ENCODE measurements around the gene PARN. TPM values are rescaled to one million over a fixed set of nuclear protein-coding genes. Genes with fewer than 3 reads are reported as not detected.

The PARN gene
- total RNA-seq, 5 donors from 2014 or later (not counting 1 experiment from before 2014, with no cell fraction given): 34.4 to 42.7 (median 38.4) TPM

DNA sequence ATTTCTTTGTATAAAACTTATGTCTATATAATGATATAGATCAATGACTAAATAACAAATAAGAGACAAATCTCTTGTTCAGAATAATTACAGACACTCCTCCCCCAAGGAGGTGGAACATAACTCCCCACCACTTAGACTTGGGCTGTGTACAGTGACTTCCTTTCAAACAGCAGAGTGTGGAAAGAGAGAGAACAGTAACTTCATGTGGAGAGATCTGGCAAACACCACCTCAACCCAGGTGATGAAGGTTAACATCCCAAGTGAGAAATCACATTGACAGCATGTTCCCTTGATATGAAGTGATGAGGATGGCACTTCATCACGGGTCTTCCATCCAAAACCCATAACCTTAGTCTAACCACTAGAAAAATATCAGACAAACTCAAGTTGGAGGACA, 169.3 kb downstream of the PARN start:
- H3K4me1 Mint-ChIP-seq: peaks cover 0 to 22% (median 2%) of the 10 kb centered on the region in 3 donors
- ChIA-PET POLR2A (no interaction called here), CTCF (no interaction called here)
- WGBS (ENCODE audit: insufficient coverage): no CpG with 5 or more reads among the region's 1 CpG
- no peaks in the 10 kb centered on the region for H3K27me3 Mint-ChIP-seq
- H3K4me3 Mint-ChIP-seq: no peak overlapping the region
- H3K9me3 ChIP-seq: no peaks in the 10 kb centered on the region
- no peak overlapping the region for H3K27ac ChIP-seq (ENCODE audit: low read length)
- peaks cover 64% of the 10 kb centered on the region for H3K36me3 Mint-ChIP-seq
- H3K9me3 Mint-ChIP-seq: peaks cover 0 to 5% (median 4%) of the 10 kb centered on the region in 3 donors
- no peaks in the 10 kb centered on the region for H3K4me1 ChIP-seq (ENCODE audit: control insufficient read depth in 1 of 2, extremely low read depth in 1 of 2, insufficient read depth in 2 of 2, low read length in 2 of 2)
- no peak for DNase-seq
- H3K4me3 ChIP-seq (ENCODE audit: control insufficient read depth in 1 of 2, extremely low read depth in 1 of 2, low read length in 1 of 2): no peak overlapping the region
- no peak overlapping the region for H3K27ac Mint-ChIP-seq
- ATAC-seq (replicated peaks in 1 of 4): no peak
- H3K36me3 ChIP-seq (ENCODE audit: control insufficient read depth in 2 of 2, extremely low read depth in 1 of 2, insufficient read depth in 1 of 2, low read length in 1 of 2): peaks cover 4 to 7% of the 10 kb centered on the region in 2 donors
- H3K27me3 ChIP-seq (replicated peaks in 1 of 2; ENCODE audit: control insufficient read depth in 2 of 2, extremely low read depth in 1 of 2, insufficient read depth in 2 of 2, low read length in 1 of 2): no peaks in the 10 kb centered on the region

DNA sequence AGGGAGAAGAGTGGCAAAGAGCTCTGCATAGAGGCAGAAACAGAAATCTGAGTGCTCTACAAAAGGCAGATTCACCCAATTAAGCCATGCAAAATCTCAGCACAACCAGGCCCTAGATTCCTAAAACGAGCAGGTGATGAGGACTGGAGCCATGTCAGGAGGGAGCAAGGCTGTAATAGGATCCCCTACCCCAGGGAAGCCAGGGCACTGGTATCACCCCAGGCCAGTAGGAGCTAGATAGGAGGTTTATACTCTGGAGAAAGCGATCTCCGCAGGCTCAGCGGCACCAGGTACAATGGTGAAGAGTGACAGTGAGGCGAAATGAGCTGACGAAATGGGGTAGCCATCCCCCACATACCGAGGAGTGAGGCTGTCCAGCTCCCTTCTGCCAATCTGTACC, 171.5 kb downstream of the PARN start:
- no peaks in the 10 kb centered on the region for H3K9me3 ChIP-seq
- POLR2A ChIA-PET: no interaction called here
- H3K4me3 Mint-ChIP-seq: no peak overlapping the region
- H3K36me3 ChIP-seq (ENCODE audit: control insufficient read depth in 2 of 2, extremely low read depth in 1 of 2, insufficient read depth in 1 of 2, low read length in 1 of 2): peaks cover 4 to 7% of the 10 kb centered on the region in 2 donors
- H3K9me3 Mint-ChIP-seq: no peaks in the 10 kb centered on the region
- H3K27me3 Mint-ChIP-seq: no peaks in the 10 kb centered on the region
- DNase-seq (no peak), ATAC-seq (replicated peaks in 1 of 4) (no peak)
- H3K27ac ChIP-seq (ENCODE audit: low read length): no peak overlapping the region
- peaks cover 50% of the 10 kb centered on the region for H3K36me3 Mint-ChIP-seq
- no peaks in the 10 kb centered on the region for H3K27me3 ChIP-seq (replicated peaks in 1 of 2; ENCODE audit: control insufficient read depth in 2 of 2, extremely low read depth in 1 of 2, insufficient read depth in 2 of 2, low read length in 1 of 2)
- H3K4me1 ChIP-seq (ENCODE audit: control insufficient read depth in 1 of 2, extremely low read depth in 1 of 2, insufficient read depth in 2 of 2, low read length in 2 of 2): no peaks in the 10 kb centered on the region
- H3K4me3 ChIP-seq (ENCODE audit: control insufficient read depth in 1 of 2, extremely low read depth in 1 of 2, low read length in 1 of 2): no peak overlapping the region
- WGBS (ENCODE audit: insufficient coverage): 96% methylated on average over 3 of the region's 7 CpGs
- CTCF ChIA-PET: interaction anchor here in 1 of 2 donors (0.6 kb wide), 1 partner anchor 42 kb away, joined by 3 read pairs; no protein-coding TSS in a partner anchor
- peaks cover 0 to 22% (median 2%) of the 10 kb centered on the region in 3 donors for H3K4me1 Mint-ChIP-seq
- H3K27ac Mint-ChIP-seq: no peak overlapping the region

DNA sequence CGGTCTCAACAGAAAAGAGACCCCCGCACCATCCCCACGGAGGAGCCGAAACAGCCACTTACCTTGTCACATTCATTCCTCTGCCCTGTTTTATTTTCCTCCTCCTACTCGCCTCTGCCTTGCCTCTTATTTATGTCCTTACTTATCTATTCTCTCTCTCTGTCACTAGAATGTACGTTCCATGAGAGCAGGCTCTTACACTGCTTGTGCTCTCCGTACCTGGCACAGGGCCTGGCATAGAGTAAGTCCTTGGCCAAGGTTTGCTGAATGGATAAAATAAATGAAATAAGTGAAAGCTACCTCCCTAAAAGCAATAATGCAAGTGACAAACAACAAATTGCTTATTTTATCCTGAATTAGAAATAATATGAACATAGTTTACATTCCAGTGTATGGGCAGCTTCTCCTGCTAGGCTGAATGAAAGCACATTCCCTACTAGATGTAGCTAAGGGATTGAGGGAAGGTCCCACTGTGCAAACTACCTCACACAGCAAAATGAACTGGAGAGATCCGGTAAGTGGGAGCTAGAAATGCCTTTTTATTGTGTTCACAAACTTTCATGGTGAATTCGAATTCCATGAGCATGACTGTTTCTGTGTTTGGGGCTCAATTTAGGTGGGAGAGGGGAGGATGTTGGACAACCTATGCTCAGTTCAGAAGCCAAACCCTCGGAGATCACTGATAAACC, 173.1 kb downstream of the PARN start:
- H3K4me3 Mint-ChIP-seq: no peak overlapping the region
- H3K9me3 Mint-ChIP-seq: no peaks in the 10 kb centered on the region
- no peak for DNase-seq
- Histone ChIP-seq H3K27me3 (replicated peaks in 1 of 2; ENCODE audit: control insufficient read depth in 2 of 2, extremely low read depth in 1 of 2, insufficient read depth in 2 of 2, low read length in 1 of 2) (no peaks in the 10 kb centered on the region), H3K27ac (ENCODE audit: low read length) (no peak overlapping the region), H3K4me3 (ENCODE audit: control insufficient read depth in 1 of 2, extremely low read depth in 1 of 2, low read length in 1 of 2) (no peak overlapping the region), H3K4me1 (ENCODE audit: control insufficient read depth in 1 of 2, extremely low read depth in 1 of 2, insufficient read depth in 2 of 2, low read length in 2 of 2) (no peaks in the 10 kb centered on the region), H3K9me3 (no peaks in the 10 kb centered on the region), H3K36me3 (ENCODE audit: control insufficient read depth in 2 of 2, extremely low read depth in 1 of 2, insufficient read depth in 1 of 2, low read length in 1 of 2) (peaks cover 4 to 7% of the 10 kb centered on the region in 2 donors)
- no peak overlapping the region for H3K27ac Mint-ChIP-seq
- CTCF ChIA-PET: no interaction called here
- H3K36me3 Mint-ChIP-seq: peaks cover 36% of the 10 kb centered on the region
- POLR2A ChIA-PET: no interaction called here
- 97% methylated on average over 5 of the region's 10 CpGs for WGBS (ENCODE audit: insufficient coverage)
- peaks cover 0 to 13% (median 0%) of the 10 kb centered on the region in 3 donors for H3K4me1 Mint-ChIP-seq
- H3K27me3 Mint-ChIP-seq: no peaks in the 10 kb centered on the region
- ATAC-seq (replicated peaks in 1 of 4): no peak

DNA sequence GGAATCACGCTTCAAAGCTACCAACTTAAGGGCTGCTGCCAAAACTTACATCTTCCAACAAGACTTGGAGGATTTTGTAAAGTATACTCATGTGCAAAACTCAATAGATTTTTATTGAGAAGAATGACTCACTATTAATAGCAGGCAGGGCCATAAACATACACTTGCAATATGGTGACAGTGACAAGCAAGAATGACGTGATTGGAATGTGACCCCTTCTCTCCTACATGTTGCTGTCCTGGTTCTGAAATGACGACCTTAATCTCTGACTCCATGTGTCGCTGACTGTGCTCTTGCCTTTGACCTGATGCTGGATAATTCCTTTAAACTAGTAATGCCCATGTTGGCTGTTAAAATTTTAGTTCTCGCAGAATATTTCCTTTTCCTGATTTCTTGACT, 174.5 kb downstream of the PARN start:
- Mint-ChIP-seq H3K9me3 (no peaks in the 10 kb centered on the region), H3K36me3 (peaks cover 22% of the 10 kb centered on the region), H3K4me3 (no peak overlapping the region), H3K27ac (no peak overlapping the region), H3K4me1 (peaks cover 0 to 11% (median 0%) of the 10 kb centered on the region in 3 donors), H3K27me3 (no peaks in the 10 kb centered on the region)
- H3K4me3 ChIP-seq (ENCODE audit: control insufficient read depth in 1 of 2, extremely low read depth in 1 of 2, low read length in 1 of 2): no peak overlapping the region
- 97% methylated on average over 3 of the region's 5 CpGs for WGBS (ENCODE audit: insufficient coverage)
- H3K27me3 ChIP-seq (replicated peaks in 1 of 2; ENCODE audit: control insufficient read depth in 2 of 2, extremely low read depth in 1 of 2, insufficient read depth in 2 of 2, low read length in 1 of 2): no peaks in the 10 kb centered on the region
- ChIA-PET POLR2A (no interaction called here), CTCF (no interaction called here)
- ATAC-seq (replicated peaks in 1 of 4) (no peak), DNase-seq (no peak)
- no peaks in the 10 kb centered on the region for H3K4me1 ChIP-seq (ENCODE audit: control insufficient read depth in 1 of 2, extremely low read depth in 1 of 2, insufficient read depth in 2 of 2, low read length in 2 of 2)
- no peaks in the 10 kb centered on the region for H3K9me3 ChIP-seq
- peaks cover 4% of the 10 kb centered on the region in 2 donors for H3K36me3 ChIP-seq (ENCODE audit: control insufficient read depth in 2 of 2, extremely low read depth in 1 of 2, insufficient read depth in 1 of 2, low read length in 1 of 2)
- no peak overlapping the region for H3K27ac ChIP-seq (ENCODE audit: low read length)

DNA sequence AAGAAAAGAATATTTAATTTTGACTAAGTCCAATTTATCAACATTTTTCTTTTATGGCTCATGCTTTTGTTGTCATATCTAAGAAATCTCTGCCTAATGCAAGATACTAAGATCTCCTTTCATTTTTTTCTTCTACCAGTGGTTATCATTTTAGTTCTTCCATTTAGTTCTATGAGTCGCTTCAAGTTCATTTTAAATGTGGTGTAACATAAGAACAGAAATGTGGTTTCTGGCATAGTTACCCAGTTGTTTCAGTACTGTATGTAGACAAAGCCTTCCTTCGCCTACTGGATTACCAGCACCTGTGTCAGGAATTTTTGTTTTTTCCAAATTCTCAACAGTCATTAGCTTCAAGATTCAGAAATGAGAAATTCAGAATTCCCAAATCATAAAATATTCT, 175.7 kb downstream of the PARN start:
- H3K36me3 Mint-ChIP-seq: peaks cover 21% of the 10 kb centered on the region
- Histone ChIP-seq H3K9me3 (no peaks in the 10 kb centered on the region), H3K27me3 (replicated peaks in 1 of 2; ENCODE audit: control insufficient read depth in 2 of 2, extremely low read depth in 1 of 2, insufficient read depth in 2 of 2, low read length in 1 of 2) (no peaks in the 10 kb centered on the region), H3K27ac (ENCODE audit: low read length) (no peak overlapping the region), H3K36me3 (ENCODE audit: control insufficient read depth in 2 of 2, extremely low read depth in 1 of 2, insufficient read depth in 1 of 2, low read length in 1 of 2) (peaks cover 4% of the 10 kb centered on the region in 2 donors), H3K4me1 (ENCODE audit: control insufficient read depth in 1 of 2, extremely low read depth in 1 of 2, insufficient read depth in 2 of 2, low read length in 2 of 2) (no peaks in the 10 kb centered on the region), H3K4me3 (ENCODE audit: control insufficient read depth in 1 of 2, extremely low read depth in 1 of 2, low read length in 1 of 2) (no peak overlapping the region)
- ATAC-seq (replicated peaks in 1 of 4): no peak
- no peaks in the 10 kb centered on the region for H3K9me3 Mint-ChIP-seq
- H3K27ac Mint-ChIP-seq: no peak overlapping the region
- ChIA-PET POLR2A (no interaction called here), CTCF (no interaction called here)
- H3K27me3 Mint-ChIP-seq: no peaks in the 10 kb centered on the region
- no CpG with 5 or more reads among the region's 2 CpGs for WGBS (ENCODE audit: insufficient coverage)
- H3K4me3 Mint-ChIP-seq: no peak overlapping the region
- DNase-seq: no peak
- peaks cover 0 to 11% (median 0%) of the 10 kb centered on the region in 3 donors for H3K4me1 Mint-ChIP-seq

DNA sequence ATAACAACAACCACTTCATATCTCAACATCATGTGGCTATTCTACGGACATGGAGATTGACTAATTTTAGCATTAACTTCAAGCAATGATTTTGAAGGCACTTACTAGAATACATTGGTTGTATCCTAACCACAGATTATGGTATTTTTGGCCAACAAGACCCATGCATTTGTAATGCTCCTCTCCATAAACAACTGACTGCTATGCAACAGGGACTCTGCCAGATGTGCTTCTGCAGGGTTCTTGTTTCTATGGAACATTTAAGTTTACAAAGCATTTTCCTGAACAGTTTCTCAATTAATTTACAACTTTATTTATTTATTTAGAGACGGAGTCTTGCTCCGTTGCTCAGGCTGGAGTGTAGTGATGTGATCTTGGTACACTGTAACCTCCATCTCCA, 178.0 kb downstream of the PARN start:
- H3K27ac ChIP-seq (ENCODE audit: low read length): no peak overlapping the region
- H3K4me1 Mint-ChIP-seq: peaks cover 0 to 6% (median 0%) of the 10 kb centered on the region in 3 donors
- H3K4me3 Mint-ChIP-seq: no peak overlapping the region
- no peak for DNase-seq
- no CpG with 5 or more reads among the region's 3 CpGs for WGBS (ENCODE audit: insufficient coverage)
- H3K27ac Mint-ChIP-seq: no peak overlapping the region
- H3K27me3 Mint-ChIP-seq: no peaks in the 10 kb centered on the region
- H3K36me3 Mint-ChIP-seq: peaks cover 12% of the 10 kb centered on the region
- no peaks in the 10 kb centered on the region for H3K9me3 ChIP-seq
- no peaks in the 10 kb centered on the region for H3K27me3 ChIP-seq (replicated peaks in 1 of 2; ENCODE audit: control insufficient read depth in 2 of 2, extremely low read depth in 1 of 2, insufficient read depth in 2 of 2, low read length in 1 of 2)
- no peaks in the 10 kb centered on the region for H3K9me3 Mint-ChIP-seq
- no peak for ATAC-seq (replicated peaks in 1 of 4)
- ChIA-PET POLR2A (no interaction called here), CTCF (no interaction called here)
- H3K36me3 ChIP-seq (ENCODE audit: control insufficient read depth in 2 of 2, extremely low read depth in 1 of 2, insufficient read depth in 1 of 2, low read length in 1 of 2): peaks cover 4% of the 10 kb centered on the region in 2 donors
- H3K4me1 ChIP-seq (ENCODE audit: control insufficient read depth in 1 of 2, extremely low read depth in 1 of 2, insufficient read depth in 2 of 2, low read length in 2 of 2): no peaks in the 10 kb centered on the region
- no peak overlapping the region for H3K4me3 ChIP-seq (ENCODE audit: control insufficient read depth in 1 of 2, extremely low read depth in 1 of 2, low read length in 1 of 2)

Measured in T-cell (primary cell).